Subcutaneous adipose tissue (tissue), 4 donors: Measurements from ENCODE around the gene TLE4. TPM values are rescaled to one million over a fixed set of nuclear protein-coding genes. Genes with fewer than 3 reads are reported as not detected.

Experiments
- total RNA-seq, 4 donors: library from RNA; depleted of rRNA; stranded (reverse); fragments of >200 nt; gene quantifications; one replicate each; pipeline ENCODE4 v1.1.0, GENCODE V29; 2016
- TF ChIP-seq, protein P1 (sequence below): fragments of 450-650 bp; IDR thresholded peaks from one replicate; pipeline ENCODE4 v1.5.1; 2016; ENCODE audit warnings: low read depth, mild to moderate bottlenecking, control low read depth, antibody characterized with exemption, moderate library complexity

The TLE4 gene
- total RNA-seq, 4 donors from 2014 or later, result 16.5 to 25.2 (median 21.2) TPM

DNA sequence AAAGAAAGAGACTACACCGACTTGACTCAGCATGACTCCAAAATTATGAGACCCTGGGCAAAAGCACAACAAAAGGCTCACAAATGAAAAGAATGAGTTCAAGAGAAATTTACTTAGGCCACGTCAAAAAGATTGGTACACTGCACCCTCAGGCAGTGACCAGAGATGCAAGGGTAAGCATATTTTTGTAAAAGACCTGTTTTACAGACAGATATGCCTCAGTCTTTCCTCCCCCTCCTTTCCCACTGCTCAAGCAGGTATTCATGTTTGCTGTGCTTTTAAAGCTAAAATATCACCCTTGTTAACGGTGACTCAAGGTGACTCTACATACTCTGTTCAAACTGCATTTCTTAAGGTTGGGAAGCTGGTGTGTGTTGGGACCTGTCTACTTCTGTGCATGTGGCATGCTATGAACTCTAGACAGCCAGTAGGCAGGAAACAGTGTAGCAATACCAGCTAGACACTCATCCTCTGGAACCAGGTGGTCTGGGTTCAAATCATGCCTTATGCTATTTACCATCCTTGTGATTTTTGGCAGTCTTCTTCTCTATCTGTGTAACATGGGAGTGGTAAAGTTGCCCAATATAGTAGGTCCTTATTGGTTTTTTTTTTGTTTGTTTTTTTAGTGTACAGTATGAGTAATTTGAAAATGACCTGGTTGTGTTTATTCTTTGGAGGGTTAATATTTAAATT is 98.7 kb downstream of the TLE4 start:
- TF ChIP-seq, protein P1, sequence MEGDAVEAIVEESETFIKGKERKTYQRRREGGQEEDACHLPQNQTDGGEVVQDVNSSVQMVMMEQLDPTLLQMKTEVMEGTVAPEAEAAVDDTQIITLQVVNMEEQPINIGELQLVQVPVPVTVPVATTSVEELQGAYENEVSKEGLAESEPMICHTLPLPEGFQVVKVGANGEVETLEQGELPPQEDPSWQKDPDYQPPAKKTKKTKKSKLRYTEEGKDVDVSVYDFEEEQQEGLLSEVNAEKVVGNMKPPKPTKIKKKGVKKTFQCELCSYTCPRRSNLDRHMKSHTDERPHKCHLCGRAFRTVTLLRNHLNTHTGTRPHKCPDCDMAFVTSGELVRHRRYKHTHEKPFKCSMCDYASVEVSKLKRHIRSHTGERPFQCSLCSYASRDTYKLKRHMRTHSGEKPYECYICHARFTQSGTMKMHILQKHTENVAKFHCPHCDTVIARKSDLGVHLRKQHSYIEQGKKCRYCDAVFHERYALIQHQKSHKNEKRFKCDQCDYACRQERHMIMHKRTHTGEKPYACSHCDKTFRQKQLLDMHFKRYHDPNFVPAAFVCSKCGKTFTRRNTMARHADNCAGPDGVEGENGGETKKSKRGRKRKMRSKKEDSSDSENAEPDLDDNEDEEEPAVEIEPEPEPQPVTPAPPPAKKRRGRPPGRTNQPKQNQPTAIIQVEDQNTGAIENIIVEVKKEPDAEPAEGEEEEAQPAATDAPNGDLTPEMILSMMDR, result no peak

DNA sequence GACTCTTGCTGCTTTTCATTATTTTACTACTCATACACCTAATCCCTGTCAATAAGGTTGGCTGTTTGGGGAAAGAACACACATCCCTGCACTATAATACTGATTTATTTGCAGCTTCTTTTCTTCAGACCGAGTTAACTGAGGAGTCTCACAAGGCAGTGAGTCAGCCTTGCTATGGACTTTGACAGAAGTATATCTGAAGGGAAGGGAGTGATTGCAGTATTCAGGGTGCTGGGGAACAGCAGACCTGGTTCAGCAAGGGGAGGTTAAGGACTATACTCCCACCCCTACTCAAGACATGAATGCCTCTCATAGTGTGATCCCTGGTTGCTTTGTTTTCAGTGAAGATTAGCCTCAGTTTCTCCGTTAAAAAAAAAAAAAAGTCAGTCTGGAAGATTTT is 99.8 kb downstream of the TLE4 start:
- TF ChIP-seq, protein P1, result no peak

GRCh38 chr9:79672236-79672635 is 100.5 kb downstream of the TLE4 start:
- TF ChIP-seq, protein P1, result no peak

DNA sequence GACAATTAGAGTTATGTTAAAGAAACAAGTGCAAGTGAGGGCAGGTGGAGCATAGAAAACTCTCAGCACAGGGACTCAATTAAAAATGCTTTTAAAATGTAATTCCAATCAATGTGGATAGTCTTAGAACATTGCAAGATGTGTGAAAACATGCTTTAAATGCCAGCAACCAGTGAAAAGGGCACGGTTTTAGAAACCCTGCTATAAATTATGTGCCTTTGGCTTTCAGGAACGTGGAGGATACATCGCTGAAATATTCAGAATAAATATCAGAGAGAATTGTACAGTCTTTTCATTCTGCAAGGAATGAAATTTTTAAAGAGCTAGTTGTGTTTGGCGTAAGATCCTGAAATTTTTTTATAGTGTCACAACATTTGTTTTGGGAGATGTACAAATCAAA is 101.1 kb downstream of the TLE4 start:
- TF ChIP-seq, protein P1, result no peak

DNA sequence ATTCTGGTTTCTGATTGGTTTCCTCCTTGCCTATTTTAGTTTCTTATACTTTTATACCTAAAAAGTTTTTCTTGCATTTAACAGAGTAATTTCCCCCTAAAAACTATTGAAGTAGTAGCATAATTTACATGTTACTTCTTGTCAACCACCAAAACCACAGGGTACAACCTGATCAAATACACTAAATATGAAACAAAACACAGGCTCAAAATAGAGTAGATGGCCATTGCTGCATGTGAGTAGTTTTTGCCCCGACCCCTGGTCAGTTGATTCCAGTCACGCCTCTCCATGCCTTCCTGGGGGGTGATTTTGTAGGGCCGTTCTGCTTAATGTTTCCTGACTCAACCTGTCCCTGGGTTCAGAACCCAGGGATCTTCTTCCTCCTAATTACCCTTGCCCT is 101.8 kb downstream of the TLE4 start:
- TF ChIP-seq, protein P1, result no peak

DNA sequence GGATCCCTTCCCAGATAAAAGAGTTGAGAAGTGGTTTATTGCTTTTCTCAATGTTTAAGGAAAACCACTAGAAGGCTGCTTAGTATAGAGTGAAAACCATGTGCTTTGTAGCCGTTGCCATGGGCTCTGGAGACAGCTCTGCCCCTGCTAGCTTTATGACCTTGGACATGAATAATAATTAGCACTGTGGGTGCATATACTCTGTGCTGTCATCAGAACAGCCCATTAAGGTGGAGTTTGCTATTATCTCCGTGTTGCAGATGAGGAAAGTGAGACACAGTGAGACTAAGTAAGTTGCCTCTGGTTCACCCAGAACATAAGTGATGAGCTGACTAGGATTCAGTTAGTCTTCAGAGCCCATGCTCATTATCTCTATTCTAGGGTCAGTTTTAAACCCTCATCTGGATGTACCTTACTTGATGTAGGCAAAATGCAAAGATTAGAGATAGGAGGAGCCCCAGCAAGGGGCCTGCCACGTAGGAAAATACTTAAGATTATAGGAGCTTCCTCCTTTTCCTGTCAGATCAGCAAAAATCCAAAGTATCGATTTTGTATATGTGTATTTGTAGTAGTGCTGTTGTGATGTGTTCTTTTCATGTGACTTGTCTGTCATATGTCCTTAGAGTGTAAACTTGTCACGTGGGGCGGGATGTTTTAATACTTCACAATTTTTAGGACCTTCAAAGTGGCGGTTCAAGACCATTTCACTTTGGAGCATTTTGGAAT is 102.5 kb downstream of the TLE4 start:
- TF ChIP-seq, protein P1, result no peak

GRCh38 chr9:79681576-79681975 is 109.8 kb downstream of the TLE4 start:
- TF ChIP-seq, protein P1, result no peak
